Tracheal epithelial cell (primary cell): ENCODE measurements around the gene LMOD3. TPM values are rescaled to one million over a fixed set of nuclear protein-coding genes. Genes with fewer than 3 reads are reported as not detected.

Experiments
- total RNA-seq: library from RNA; depleted of rRNA; stranded (reverse); fragments of >200 nt; gene quantifications from 2 replicates; pipeline ENCODE4 v1.2.1, GENCODE V29; 2014

LMOD3 gene
- not detected in 2 replicates for total RNA-seq

GRCh38 chr3:69122403-69122802 lies at the start of gene LMOD3:
LMOD3 (minus strand) TSS chr3:69122595; CDS start chr3:69122386, 209 bp downstream.

GRCh38 chr3:69084326-69085167 lies 37.8 kb downstream of the LMOD3 start, which contains the start of gene ARL6IP5:
ARL6IP5 (plus strand) TSS chr3:69084937; CDS start chr3:69085048, 111 bp downstream.

DNA sequence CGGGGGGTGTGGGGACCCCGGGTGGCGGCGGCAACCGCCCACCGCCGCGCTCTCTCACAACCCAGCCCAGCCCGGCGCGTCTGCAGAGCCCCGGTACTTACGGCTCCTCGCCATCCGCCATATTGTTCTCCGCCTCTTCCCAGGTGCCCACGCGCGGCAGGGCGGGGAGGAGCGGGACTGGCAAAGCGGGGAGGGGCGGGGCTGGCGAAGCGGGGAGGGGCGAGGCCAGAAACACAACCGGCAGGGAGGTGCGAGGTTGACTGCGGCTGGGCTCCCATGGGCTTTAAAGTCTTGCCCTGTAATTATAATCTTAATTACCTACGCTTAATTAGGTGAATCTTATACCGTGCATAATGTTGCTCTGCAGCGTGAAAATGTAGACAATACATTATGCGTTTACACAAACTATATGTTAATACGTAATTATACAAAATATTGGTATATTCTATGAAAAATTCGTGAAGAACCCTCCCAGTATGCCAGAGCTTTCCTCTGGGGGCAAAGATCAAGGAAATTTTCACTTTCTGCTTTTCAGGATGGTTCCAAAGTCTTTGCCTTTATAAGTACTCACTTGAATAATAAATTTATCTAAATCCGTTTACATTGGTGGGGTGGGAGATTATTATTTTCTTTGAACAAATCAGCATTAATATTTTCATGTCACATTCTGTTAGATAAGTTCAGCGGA lies 42.0 kb downstream of the LMOD3 start, which contains the start of gene UBA3:
UBA3 (minus strand) TSS at position 133 of the 688 bp plus-strand sequence; CDS start at position 121, 12 bp downstream.

Other genes with a start within 250 kb of the LMOD3 start
- gene TAFA4, start 190.0 kb downstream of the LMOD3 start, total RNA-seq, result not detected in 2 replicates
- gene EOGT, start 108.9 kb downstream of the LMOD3 start, total RNA-seq, result 31.8 and 50.5 TPM in 2 replicates
- gene TMF1, start 70.3 kb downstream of the LMOD3 start, total RNA-seq, result 26.7 and 29.2 TPM in 2 replicates
- 56.3 and 63.6 TPM in 2 replicates for gene UBA3, start 42.2 kb downstream of the LMOD3 start, total RNA-seq
- gene ARL6IP5, start 37.7 kb downstream of the LMOD3 start, total RNA-seq, result 47.5 and 89.3 TPM in 2 replicates